Activated naive CD4-positive, alpha-beta T cell treated with anti-CD3 and anti-CD28 coated beads, Interleukin-2, amount 10 ng/mL, durations not matched to agents 7 days and 5 days (primary cell): ENCODE results near the gene MARCHF2.

Source experiments
- CTCF ChIA-PET: fragments of 350-600 bp; sonication (Branson Sonifier 250); formaldehyde crosslinking; loops from one replicate; lab custom pipeline; 2021; ENCODE audit warnings: antibody characterized with exemption; lab: Charles Lee
- DNase-seq: peaks from one replicate; pipeline ENCODE4 v3.0.0-alpha.2; 2020
- H3K27ac Mint-ChIP-seq: one replicate; pipeline ENCODE4 v1.8.0; 2021; ENCODE audit warnings: mild to moderate bottlenecking, moderate library complexity, mixed read lengths
- H3K27me3 Mint-ChIP-seq: one replicate; pipeline ENCODE4 v1.8.0; 2021; ENCODE audit warnings: mild to moderate bottlenecking, mixed read lengths
- H3K36me3 Mint-ChIP-seq: one replicate; pipeline ENCODE4 v1.8.0; 2021; ENCODE audit warnings: mixed read lengths
- H3K4me1 Mint-ChIP-seq: one replicate; pipeline ENCODE4 v1.8.0; 2021; ENCODE audit warnings: mixed read lengths
- H3K4me3 Mint-ChIP-seq: one replicate; pipeline ENCODE4 v1.8.0; 2021; ENCODE audit warnings: mild to moderate bottlenecking, moderate library complexity, mixed read lengths
- H3K9me3 Mint-ChIP-seq: one replicate; pipeline ENCODE4 v1.8.0; 2021; ENCODE audit warnings: mixed read lengths

Gene MARCHF2

DNA sequence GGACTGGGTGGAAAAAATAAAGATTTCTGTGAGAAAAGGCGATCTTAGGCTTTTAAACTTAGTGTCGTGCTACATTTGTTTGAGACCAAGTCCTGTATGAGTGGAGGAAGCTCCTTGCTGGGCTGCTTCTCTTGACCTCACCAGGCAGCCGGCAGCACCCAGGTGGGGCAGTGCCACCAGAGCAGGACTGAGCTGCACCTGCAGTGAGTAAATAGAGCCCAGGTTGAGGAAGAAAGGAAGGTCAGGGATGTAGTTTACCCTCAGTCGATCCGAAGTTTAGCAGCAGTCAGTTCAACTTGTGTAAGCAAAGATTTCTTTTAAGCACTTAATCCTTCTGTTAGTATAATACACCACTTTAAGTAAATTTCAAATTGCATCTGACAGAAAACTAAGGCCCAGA is 45.3 kb downstream of the MARCHF2 start:
- Mint-ChIP-seq H3K4me1 (peaks cover 39% of the 10 kb centered on the region), H3K27ac (no peak overlapping the region), H3K27me3 (no peaks in the 10 kb centered on the region), H3K36me3 (peaks cover 51% of the 10 kb centered on the region), H3K9me3 (no peaks in the 10 kb centered on the region), H3K4me3 (no peak overlapping the region)
- DNase-seq: no peak
- CTCF ChIA-PET: interaction anchor here (1.0 to 1.1 kb wide), 2 partner anchors 12 to 101 kb away, joined by 3 read pairs; no protein-coding TSS in a partner anchor

DNA sequence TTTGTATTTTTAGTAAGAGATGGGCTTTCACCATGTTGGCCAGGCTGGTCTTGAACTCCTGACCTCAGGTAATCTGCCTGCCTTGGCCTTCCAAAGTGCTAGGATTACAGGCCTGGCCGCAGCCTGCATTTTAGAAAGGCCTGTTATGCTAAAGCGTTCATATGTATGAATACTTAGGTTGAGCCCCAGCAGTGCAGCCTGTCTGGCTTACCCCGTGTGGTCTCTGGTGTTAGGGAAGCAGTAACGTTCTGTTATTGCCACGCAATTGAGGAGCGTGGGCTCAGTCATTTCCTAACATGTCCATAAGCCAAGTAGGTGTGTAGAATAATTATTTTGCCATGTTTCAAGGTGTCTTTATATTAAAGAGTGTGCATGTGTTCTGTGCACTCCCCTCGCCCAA is 46.0 kb downstream of the MARCHF2 start:
- CTCF ChIA-PET: no interaction called here
- Mint-ChIP-seq H3K9me3 (no peaks in the 10 kb centered on the region), H3K27me3 (no peaks in the 10 kb centered on the region), H3K36me3 (peaks cover 46% of the 10 kb centered on the region), H3K4me1 (peaks cover 31% of the 10 kb centered on the region), H3K27ac (no peak overlapping the region), H3K4me3 (no peak overlapping the region)
- DNase-seq: no peak

DNA sequence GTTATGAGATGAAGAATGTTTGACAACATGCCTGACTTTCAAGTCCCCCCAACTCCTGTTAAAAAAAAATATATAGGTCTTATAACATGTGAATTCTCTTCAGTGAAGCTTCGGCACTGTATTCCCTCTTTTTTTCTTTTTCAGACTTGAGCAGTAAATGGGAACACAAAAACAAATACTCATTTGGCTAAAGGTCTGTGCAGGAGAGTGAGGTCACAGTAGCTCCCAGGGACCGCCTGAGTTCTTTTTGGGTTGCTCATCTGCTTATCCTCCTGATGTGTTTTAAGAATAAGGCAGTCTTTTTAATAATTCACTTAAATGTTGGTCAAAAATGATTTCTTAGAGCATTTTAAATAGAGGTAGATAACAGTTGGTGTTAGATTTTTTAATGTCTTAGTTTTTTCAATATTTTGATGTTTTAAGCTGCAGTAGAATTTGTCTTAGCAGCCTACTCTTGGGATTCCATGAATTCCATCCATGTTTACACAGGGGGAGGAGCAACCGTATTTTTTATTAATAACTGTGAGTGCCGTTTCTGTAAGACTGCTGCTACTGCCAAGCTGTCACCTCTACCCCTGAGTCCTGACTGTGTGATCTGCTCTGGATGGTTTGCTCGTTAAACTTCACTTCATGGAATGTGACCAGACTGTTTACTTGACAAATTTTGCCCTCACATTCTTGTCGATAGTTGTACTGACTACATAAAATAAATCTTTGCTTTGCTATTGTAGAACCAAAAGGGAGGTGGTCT is 46.6 kb downstream of the MARCHF2 start:
- Mint-ChIP-seq H3K4me3 (no peak overlapping the region), H3K9me3 (no peaks in the 10 kb centered on the region), H3K27me3 (no peaks in the 10 kb centered on the region), H3K27ac (no peak overlapping the region), H3K4me1 (peaks cover 27% of the 10 kb centered on the region), H3K36me3 (peaks cover 51% of the 10 kb centered on the region)
- CTCF ChIA-PET: no interaction called here
- DNase-seq: no peak

- Mint-ChIP-seq H3K4me1 (peaks cover 20% of the 10 kb centered on the region), H3K9me3 (no peaks in the 10 kb centered on the region), H3K27ac (no peak overlapping the region), H3K27me3 (no peaks in the 10 kb centered on the region), H3K36me3 (peaks cover 52% of the 10 kb centered on the region), H3K4me3 (no peak overlapping the region)
- no peak for DNase-seq
- CTCF ChIA-PET: no interaction called here
Observed at GRCh38 chr19:8460516-8461298, 47.6 kb downstream of the MARCHF2 start.

- Mint-ChIP-seq H3K36me3 (peaks cover 57% of the 10 kb centered on the region), H3K4me1 (peaks cover 18% of the 10 kb centered on the region), H3K27me3 (no peaks in the 10 kb centered on the region), H3K4me3 (no peak overlapping the region), H3K27ac (peak overlapping the region; percentile 19), H3K9me3 (no peaks in the 10 kb centered on the region)
- DNase-seq: no peak
- CTCF ChIA-PET: no interaction called here
Observed at GRCh38 chr19:8461376-8461775, 48.3 kb downstream of the MARCHF2 start.

- Mint-ChIP-seq H3K9me3 (no peaks in the 10 kb centered on the region), H3K36me3 (peaks cover 55% of the 10 kb centered on the region), H3K4me1 (peaks cover 20% of the 10 kb centered on the region), H3K27me3 (no peaks in the 10 kb centered on the region), H3K27ac (peak overlapping the region; percentile 19), H3K4me3 (no peak overlapping the region)
- CTCF ChIA-PET: no interaction called here
- DNase-seq: no peak
Observed at GRCh38 chr19:8461891-8462290, 48.8 kb downstream of the MARCHF2 start.

DNA sequence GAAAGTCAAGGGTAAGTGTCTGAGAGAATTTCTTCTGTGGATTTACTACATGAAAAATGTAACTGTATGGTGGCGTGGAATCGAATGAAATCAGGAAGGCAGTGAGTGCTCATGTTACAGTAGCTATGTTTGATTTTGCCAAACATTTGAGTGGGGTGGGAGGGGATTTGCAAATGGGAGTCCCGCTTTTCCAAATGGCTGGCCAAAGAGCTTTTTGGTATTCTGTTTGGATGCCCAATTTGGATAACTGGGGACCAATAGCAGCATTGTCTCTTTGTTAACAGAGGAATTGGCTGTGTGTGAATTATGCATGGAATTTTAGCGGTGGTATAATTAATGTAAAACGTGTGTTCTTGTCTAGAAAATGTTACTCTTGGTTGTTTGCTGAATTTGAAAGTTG is 49.5 kb downstream of the MARCHF2 start:
- H3K4me1 Mint-ChIP-seq: peaks cover 20% of the 10 kb centered on the region
- DNase-seq: no peak
- CTCF ChIA-PET: no interaction called here
- H3K27ac Mint-ChIP-seq: no peak overlapping the region
- H3K9me3 Mint-ChIP-seq: no peaks in the 10 kb centered on the region
- no peak overlapping the region for H3K4me3 Mint-ChIP-seq
- peaks cover 60% of the 10 kb centered on the region for H3K36me3 Mint-ChIP-seq
- H3K27me3 Mint-ChIP-seq: no peaks in the 10 kb centered on the region

DNA sequence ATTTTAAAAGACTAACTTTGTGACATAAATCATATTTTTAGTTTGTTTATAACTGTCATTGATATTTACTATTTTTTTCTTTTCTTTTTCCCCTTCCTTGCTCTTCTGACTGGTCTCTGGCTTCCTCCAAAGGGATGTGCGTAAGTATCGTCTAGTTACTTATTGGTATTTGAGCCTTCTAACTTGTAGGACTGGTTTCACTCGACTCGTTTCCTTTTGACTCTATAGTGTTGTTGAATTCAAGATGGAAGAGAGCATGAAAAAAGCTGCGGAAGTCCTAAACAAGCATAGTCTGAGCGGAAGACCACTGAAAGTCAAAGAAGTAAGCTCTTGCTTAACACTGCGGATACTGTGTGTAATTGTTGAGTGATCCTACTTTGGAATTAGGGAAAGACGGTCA is 50.3 kb downstream of the MARCHF2 start:
- Mint-ChIP-seq H3K4me1 (peaks cover 20% of the 10 kb centered on the region), H3K27me3 (no peaks in the 10 kb centered on the region), H3K4me3 (no peak overlapping the region), H3K36me3 (peaks cover 62% of the 10 kb centered on the region), H3K9me3 (no peaks in the 10 kb centered on the region), H3K27ac (no peak overlapping the region)
- CTCF ChIA-PET: interaction anchor here (2.4 kb wide), 1 partner anchor 116 kb away, joined by 5 read pairs; no protein-coding TSS in a partner anchor
- no peak for DNase-seq

DNA sequence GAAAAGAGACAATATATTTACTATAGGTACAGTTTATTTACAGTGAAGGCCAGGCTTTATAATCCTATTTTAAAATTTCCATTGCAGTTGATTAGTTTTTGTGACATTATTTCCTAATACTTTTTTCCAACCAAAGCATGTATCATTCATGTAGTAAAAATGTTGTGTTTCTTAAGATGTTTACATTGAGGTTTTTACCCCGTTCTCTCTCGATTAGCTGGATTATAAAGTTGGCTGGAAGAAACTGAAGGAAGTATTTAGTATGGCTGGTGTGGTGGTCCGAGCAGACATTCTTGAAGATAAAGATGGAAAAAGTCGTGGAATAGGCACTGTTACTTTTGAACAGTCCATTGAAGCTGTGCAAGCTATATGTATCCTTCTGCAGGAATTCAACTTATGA is 52.9 kb downstream of the MARCHF2 start:
- Mint-ChIP-seq H3K4me1 (peaks cover 20% of the 10 kb centered on the region), H3K27me3 (no peaks in the 10 kb centered on the region), H3K4me3 (no peak overlapping the region), H3K9me3 (no peaks in the 10 kb centered on the region), H3K36me3 (peaks cover 80% of the 10 kb centered on the region), H3K27ac (no peak overlapping the region)
- CTCF ChIA-PET: interaction anchor here (0.5 kb wide), 1 partner anchor 118 kb away, joined by 4 read pairs; no protein-coding TSS in a partner anchor
- DNase-seq: no peak

GRCh38 chr19:8468124-8468523 is 55.0 kb downstream of the MARCHF2 start:
- H3K4me1 Mint-ChIP-seq: peaks cover 30% of the 10 kb centered on the region
- CTCF ChIA-PET: no interaction called here

GRCh38 chr19:8468761-8469373 is 55.8 kb downstream of the MARCHF2 start:
- CTCF ChIA-PET: interaction anchor here (1.0 kb wide), 1 partner anchor 116 kb away, joined by 3 read pairs; no protein-coding TSS in a partner anchor
- peaks cover 36% of the 10 kb centered on the region for H3K4me1 Mint-ChIP-seq
- peaks cover 83% of the 10 kb centered on the region for H3K36me3 Mint-ChIP-seq
- peak overlapping the region; percentile 2 for H3K27ac Mint-ChIP-seq
- H3K4me3 Mint-ChIP-seq: no peak overlapping the region
- no peaks in the 10 kb centered on the region for H3K9me3 Mint-ChIP-seq
- DNase-seq: no peak
- H3K27me3 Mint-ChIP-seq: no peaks in the 10 kb centered on the region

More at GRCh38 chr19:8468124-8468523, 55.0 kb downstream of the MARCHF2 start:
- H3K36me3 Mint-ChIP-seq: peaks cover 81% of the 10 kb centered on the region
- no peaks in the 10 kb centered on the region for H3K9me3 Mint-ChIP-seq
- H3K27me3 Mint-ChIP-seq: no peaks in the 10 kb centered on the region
- H3K4me3 Mint-ChIP-seq: no peak overlapping the region
- no peak overlapping the region for H3K27ac Mint-ChIP-seq
- DNase-seq: no peak

DNA sequence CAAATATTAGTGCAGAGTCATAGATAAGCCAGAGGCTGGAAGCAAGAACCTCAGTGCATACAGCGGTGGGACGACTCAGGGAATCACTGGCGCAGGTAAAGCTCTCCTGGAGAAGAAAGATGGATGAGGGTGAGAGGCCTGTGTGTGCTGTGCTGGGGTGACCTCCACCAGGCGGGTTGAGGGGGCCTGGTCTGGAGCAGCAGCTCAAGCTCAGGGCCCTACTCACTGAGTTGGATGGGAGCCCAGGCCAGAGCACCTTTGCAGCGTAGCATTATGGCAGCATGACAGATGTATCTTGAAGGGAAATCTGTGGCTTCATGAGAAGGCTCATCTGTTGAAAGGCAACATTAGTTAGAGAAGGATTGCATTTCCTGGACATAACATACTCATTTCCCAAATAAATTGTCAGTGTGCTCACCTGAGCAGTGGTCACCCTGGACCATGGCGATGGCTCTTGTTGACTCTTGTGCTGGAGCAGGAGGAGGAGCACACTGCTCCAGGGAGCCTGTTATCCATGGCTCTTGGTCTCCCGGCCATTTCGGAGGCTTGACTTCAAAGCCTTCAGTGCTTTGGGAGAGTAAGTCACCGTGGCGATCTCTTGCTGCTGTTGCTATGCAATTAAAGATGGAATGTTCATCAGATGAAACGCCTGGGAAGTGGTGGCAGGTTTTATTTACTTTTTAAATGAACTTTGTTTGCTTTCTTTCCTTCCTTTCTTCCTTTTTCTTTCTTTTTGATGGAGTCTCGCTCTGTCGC is 56.7 kb downstream of the MARCHF2 start:
- CTCF ChIA-PET: interaction anchor here (1.0 kb wide), 1 partner anchor 116 kb away, joined by 3 read pairs; no protein-coding TSS in a partner anchor
- no peaks in the 10 kb centered on the region for H3K27me3 Mint-ChIP-seq
- no peak overlapping the region for H3K4me3 Mint-ChIP-seq
- H3K9me3 Mint-ChIP-seq: no peaks in the 10 kb centered on the region
- no peak for DNase-seq
- peaks cover 40% of the 10 kb centered on the region for H3K4me1 Mint-ChIP-seq
- H3K36me3 Mint-ChIP-seq: peaks cover 82% of the 10 kb centered on the region
- peak overlapping the region; percentile 2 for H3K27ac Mint-ChIP-seq

GRCh38 chr19:8473648-8474476 is 60.8 kb downstream of the MARCHF2 start:
- CTCF ChIA-PET: interaction anchor here (0.6 to 0.7 kb wide), 3 partner anchors 25 to 1341 kb away, joined by 3 read pairs; no protein-coding TSS in a partner anchor
- Mint-ChIP-seq H3K4me3 (no peak overlapping the region), H3K9me3 (no peaks in the 10 kb centered on the region), H3K36me3 (peaks cover 69% of the 10 kb centered on the region), H3K4me1 (peaks cover 57% of the 10 kb centered on the region), H3K27ac (peak overlapping the region; percentile 75), H3K27me3 (no peaks in the 10 kb centered on the region)
- no peak for DNase-seq
